GM15510 (cell line): ENCODE data around the gene BRD8.

Source experiments
- POLR2A ChIP-seq: IDR thresholded peaks from 3 replicates; pipeline ENCODE4 v1.6.1; 2011; ENCODE audit warnings: borderline replicate concordance; ENCODE audit not compliant: insufficient read length; ENCODE audit errors: extremely low read depth

The BRD8 gene, protein sequence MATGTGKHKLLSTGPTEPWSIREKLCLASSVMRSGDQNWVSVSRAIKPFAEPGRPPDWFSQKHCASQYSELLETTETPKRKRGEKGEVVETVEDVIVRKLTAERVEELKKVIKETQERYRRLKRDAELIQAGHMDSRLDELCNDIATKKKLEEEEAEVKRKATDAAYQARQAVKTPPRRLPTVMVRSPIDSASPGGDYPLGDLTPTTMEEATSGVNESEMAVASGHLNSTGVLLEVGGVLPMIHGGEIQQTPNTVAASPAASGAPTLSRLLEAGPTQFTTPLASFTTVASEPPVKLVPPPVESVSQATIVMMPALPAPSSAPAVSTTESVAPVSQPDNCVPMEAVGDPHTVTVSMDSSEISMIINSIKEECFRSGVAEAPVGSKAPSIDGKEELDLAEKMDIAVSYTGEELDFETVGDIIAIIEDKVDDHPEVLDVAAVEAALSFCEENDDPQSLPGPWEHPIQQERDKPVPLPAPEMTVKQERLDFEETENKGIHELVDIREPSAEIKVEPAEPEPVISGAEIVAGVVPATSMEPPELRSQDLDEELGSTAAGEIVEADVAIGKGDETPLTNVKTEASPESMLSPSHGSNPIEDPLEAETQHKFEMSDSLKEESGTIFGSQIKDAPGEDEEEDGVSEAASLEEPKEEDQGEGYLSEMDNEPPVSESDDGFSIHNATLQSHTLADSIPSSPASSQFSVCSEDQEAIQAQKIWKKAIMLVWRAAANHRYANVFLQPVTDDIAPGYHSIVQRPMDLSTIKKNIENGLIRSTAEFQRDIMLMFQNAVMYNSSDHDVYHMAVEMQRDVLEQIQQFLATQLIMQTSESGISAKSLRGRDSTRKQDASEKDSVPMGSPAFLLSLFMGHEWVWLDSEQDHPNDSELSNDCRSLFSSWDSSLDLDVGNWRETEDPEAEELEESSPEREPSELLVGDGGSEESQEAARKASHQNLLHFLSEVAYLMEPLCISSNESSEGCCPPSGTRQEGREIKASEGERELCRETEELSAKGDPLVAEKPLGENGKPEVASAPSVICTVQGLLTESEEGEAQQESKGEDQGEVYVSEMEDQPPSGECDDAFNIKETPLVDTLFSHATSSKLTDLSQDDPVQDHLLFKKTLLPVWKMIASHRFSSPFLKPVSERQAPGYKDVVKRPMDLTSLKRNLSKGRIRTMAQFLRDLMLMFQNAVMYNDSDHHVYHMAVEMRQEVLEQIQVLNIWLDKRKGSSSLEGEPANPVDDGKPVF

DNA sequence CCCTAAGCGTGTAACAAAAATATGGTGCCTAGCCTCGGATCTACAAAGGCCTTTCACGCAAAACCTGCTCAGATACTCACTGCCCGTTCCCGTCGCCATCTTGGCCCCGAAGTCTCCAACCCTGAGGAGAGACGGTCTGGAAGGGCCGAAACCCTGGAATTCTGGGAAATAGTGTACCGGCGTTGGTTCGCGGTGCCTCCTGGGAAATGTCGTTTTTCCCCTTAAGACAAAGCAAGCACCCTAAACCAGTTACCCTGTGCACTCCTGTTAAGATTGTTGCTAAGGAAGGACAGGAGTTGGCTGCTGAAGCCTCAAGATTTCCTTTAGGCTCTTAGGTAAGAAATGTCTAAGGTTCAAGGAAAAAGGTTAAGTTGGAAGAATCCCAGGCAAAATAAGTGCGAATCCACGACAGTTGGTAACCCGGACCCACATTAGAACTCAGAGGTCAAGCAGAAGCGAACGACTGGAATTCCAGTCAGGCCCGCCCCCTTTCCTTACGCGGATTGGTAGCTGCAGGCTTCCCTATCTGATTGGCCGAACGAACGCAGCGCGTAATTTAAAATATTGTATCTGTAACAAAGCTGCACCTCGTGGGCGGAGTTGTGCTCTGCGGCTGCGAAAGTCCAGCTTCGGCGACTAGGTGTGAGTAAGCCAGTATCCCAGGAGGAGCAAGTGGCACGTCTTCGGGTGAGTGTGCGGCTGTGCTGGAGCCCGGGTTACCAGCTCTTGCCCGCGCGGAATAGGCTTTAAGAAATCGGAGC, at the start of gene BRD8, which contains the start of gene KIF20A:
BRD8 (minus strand) TSS at position 115 of the 761 bp plus-strand sequence; CDS start at position 99, 16 bp downstream.
KIF20A (plus strand) TSS at position 597 of the 761 bp plus-strand sequence. CDS start 569 bp downstream, outside the sequence.
- peak; percentile 78 for TF ChIP-seq POLR2A

DNA sequence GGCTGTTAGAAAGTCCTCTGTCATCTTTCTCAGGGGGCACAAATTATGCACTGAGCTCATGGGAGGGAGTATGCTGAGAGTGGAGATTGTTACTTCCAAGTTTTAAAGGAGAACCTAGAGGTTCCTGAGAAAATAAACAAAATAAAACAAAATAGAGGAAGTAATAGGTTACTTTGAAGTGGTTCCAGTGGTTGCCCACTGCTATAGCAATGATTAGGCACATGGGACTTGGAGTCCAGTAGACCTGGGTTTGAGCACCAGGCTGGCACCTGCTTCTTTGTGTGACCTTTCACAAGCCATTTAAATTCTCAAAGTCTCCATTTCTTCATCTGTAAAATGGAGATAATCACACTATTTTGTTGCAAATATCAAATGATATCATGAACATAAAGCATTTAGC, 48.5 kb upstream of the BRD8 start:
- TF ChIP-seq POLR2A, result no peak

DNA sequence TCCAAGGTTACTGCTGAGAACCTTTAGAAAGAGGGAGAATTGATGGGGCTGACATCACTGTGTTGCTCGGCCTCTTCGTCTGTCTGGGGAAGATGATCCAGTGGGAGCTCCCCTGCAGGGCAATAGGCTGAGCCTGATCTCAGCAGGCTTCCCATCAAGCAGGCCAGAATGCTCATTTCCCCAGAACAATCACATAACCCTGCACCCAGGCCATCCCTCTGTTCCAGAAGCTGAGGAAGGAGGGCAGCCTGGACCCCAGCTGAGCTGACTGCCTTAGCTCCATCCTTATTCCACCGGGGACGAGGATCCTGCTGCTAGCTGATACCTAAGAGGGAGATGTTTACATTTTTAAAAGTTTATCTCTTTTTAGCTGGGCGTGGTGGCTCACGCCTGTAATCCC, 46.3 kb upstream of the BRD8 start:
- no peak for TF ChIP-seq POLR2A

DNA sequence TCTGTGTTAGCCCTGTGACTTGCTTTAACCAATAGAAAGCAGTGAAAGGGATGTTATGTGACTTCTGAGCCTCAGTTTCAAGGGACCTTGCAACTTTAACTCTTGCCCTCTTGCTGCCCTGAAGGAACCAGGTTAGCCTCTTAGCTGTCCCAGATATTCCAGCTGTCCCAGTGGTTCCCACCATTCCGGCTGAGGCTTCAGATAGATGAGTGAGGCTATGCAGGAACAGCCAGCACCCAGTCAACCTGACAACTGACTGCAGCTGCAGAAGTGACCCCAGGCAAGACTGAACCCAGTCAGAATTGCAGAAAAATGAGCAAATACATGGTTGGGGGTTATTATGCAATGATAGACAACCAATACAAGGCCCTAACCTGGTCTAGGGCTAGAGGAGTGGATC, 45.1 kb upstream of the BRD8 start:
- no peak for TF ChIP-seq POLR2A

DNA sequence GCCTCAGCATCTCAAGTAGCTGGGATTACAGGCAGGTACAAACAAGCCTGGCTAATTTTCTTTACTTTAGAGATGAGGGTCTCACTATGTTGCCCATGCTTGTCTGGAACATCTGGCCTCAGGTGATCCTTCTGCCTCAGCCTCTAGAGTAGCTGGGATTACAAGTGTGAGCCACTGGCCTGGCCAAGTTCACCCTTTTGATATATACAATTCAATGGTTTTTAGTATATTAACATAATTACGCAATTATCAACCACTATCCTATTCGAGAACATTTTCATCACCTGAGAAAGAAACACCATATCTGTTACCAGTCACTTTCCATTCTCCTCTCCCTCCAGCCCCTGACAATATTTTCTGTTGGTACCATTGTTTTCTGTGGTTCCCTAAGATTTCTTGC, 38.4 kb upstream of the BRD8 start:
- no peak for TF ChIP-seq POLR2A

DNA sequence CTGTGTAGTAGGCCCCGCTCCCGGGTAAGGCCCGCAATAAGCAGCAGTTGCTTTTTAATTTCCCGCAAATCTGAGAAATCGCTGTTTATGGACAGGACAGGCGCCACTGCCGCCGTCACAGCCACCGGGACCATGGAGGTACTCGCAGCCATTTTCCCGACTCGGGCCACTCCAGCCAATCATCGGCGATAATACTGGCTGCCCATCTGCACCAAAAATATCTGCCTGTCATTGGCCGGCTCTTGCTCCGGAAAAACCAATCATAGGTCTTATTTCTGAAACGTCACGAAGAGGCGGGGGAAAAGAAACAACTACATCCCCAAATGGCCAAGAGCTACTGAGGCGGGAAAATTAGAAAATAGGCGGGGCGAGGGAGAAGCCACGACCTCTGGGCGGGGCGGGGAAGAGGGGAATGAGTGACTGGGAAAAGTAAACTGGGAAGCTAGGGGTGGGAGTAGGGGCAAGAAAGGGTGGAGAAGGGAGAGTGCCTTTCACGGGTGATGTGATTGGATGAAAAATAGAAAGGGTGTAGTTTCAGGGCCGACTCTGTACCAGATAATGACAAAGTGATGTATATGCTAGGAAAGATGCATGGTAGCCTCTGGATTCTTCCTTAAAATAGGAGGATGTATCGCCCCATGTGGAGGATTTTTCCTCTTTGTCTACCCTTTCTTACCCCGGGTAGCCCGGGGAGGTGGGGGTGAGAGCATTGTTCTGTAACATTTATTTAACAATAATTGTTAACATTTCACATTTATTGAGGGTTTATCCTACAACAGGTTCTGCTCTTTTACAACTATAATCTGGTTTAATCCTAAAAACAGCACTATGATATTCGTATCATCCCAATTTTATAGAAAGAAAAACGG, 35.0 kb upstream of the BRD8 start, which contains the start of gene CDC23:
CDC23 (minus strand) TSS at position 163 of the 869 bp plus-strand sequence; CDS start at position 152, 11 bp downstream.
- peak; percentile 78 for TF ChIP-seq POLR2A

DNA sequence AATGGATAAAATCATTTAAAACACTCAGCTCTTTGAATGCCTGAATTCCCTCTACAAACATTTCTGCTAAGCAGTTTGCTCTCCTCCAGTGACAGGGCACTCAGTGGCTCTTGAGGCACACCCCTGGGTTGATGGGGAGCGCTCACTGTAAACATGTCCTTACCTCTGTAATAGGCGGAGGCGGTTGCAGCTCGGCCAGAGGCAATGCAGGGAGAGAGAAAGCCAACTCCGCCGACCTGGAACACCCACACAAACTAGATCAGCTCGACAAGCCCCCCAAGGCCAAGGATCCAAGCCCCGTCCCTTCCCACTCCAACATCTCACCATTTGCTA, 34.4 kb upstream of the BRD8 start:
- TF ChIP-seq POLR2A, result no peak

DNA sequence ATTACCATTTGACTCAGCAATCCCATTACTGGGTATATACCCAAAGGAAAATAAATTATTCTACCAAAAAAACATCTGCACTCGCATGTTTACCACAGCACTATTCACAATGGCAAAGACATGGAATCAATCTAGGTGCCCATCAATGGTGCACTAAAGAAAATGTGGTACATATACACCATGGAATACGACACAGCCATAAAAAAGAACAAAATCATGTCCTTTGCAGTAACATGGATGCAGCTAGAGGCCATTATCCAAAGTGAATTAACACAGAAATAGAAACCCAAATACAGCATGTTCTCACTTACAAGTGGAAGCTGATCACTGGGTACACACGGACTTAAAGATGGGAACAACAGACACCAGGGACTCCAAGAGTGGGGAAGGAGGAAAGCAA, 32.6 kb upstream of the BRD8 start:
- no peak for TF ChIP-seq POLR2A

DNA sequence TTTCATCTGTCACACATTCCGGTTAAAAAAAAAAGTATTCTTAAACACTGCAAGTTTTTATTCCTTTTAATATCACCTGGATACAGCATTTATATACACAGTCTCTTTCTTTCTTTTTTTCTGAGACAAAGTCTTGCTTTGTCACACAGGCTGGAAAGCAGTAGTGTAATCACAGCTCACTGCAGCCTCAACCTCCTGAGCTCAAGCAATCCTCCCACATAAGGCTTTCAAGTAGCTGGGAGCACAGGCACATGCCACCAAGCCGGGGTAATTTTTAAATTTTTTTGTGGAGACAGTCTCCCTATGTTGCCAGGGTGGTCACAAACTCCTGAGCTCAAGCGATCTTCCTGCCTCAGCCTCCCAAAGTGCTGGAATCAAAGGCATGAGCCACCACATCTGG, 14.4 kb upstream of the BRD8 start:
- no peak for TF ChIP-seq POLR2A

DNA sequence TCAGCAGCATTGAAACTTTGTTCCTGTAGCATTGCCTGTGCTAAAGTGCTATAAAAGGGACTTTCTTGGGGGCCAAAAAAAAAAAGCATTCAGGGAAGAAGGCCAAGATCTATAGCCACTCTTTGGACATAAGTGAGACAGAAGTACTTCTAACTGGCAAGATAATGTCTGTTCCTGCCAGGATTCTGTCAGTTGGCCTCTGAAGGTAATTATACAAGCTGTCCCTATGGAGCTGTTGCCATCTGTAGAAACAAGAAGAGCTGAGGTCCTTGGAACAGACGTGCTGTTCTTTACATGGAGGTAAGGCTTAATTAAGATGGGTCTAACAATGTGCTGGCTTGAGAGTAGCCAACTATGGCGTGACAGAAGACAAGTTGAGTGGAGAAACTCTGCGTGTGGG, 10.2 kb upstream of the BRD8 start:
- no peak for TF ChIP-seq POLR2A

DNA sequence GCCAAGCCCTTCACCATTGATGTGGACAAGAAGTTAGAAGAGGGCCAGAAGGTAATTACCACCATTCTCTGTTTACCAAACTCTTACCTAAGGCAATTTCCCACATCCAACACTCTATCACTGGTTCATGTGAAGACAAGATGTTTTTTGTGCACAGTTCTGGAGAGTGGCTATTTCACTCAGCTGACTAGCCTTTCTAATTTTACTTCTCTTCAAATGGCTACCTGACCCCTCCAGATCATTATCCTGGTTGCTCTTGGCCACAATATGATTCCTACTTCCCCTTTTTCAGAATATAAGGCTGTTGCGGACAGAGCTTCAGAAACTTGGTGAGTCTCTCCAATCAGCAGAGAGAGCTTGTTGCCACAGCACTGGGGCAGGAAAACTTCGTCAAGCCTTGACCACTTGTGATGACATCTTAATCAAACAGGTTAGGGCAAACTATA, 7.6 kb upstream of the BRD8 start:
- no peak for TF ChIP-seq POLR2A

DNA sequence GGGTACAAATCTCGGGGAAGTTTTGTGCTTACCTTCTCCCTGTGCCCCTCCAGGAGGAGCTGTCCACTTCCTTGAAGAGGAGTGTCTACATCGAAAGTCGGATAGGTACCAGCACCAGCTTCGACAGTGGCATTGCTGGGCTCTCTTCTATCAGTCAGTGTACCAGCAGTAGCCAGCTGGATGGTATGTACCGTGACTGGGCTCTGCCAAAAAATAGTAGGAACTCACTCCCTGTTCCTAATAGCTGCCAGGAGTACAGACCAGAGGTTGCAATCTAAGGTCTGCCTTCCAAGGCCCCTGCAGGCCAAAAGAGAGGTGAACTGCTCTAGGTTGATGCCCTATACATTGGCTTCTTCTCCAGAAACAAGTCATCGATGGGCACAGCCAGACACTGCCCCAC, 4.4 kb upstream of the BRD8 start:
- no peak for TF ChIP-seq POLR2A

DNA sequence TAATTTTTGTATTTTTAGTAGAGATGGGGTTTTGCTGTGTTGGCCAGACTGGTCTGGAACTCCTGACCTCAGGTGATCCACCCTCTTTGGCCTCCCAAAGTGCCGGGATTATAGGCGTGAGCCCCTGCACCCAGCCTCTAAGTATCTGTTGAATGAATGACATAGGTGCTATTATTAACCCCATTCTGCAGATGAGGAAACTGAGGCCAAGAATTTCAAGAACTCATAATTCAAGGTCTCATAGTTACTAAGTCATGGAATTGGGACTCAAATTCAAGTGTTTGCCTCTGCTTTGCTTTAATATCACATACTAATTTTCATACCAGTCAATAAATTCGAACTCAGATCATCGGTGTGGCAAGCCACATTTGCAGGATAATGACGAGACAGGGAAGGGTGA, 2.4 kb upstream of the BRD8 start:
- no peak for TF ChIP-seq POLR2A

DNA sequence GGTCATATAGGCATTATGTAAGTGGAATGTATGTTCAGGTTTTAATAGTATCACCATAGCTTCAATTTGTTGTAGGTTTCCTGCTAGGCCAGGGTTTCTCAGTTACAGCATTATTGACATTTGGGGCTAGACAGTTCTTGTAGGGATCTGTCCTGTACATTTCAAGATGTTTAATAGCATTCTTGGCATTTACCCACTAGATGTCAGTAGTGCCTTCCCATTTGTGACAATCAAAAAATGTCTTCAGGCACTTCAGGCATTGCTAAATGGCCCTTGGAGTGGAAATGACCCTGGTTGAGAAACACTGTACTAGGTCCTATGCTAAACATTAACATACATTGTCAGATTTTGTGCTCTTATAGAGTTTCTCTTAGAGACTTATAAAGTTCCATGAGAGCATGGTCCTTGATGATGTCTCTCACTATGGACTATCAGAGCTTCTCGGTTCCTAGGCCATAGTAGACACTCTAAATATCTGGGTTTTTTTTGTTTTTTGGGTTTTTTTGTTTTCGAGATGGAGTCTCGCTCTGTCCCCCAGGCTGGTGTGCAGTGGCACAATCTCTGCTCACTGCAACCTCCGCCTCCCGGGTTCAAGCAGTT, 1.9 kb upstream of the BRD8 start:
- no peak for TF ChIP-seq POLR2A
